Measurements from ENCODE around the gene SEPTIN2. TPM values are rescaled to one million over a fixed set of nuclear protein-coding genes. Genes with fewer than 3 reads are reported as not detected.

SEPTIN2 gene
- total and polyA plus RNA-seq, 2 experiments from 2014 or later, result 227 to 393 TPM

DNA sequence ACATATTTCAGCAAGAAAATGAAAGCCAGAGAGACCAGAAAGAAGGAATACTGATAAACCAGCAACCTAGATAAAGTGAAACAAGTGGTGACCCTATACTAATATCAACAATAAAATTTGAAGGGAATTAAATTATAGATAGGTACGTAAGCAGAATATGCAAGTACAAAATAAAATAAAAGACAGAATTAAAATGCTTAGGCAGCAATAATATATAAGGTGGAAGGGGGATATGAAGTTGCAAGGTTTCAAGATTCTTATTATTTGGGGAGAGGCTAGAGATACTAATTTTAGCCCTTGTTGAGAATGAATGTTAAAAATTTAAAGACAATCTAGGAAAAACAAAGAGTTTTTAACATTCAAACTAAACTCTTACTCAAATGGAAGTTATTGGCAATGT, 39.8 kb upstream of the SEPTIN2 start:
- Histone ChIP-seq H3K4me1 (ENCODE audit: insufficient read depth) (peaks cover 32% of the 10 kb centered on the region), H3K4me3 (no peak overlapping the region), H2AFZ (no peak overlapping the region), H3K27me3 (ENCODE audit: insufficient read depth) (no peaks in the 10 kb centered on the region), H3K4me2 (no peak overlapping the region), H3K27ac (ENCODE audit: low read depth) (no peak overlapping the region), H3K9me2 (ENCODE audit: insufficient read depth) (no peaks in the 10 kb centered on the region), H3K79me2 (replicated peaks; ENCODE audit: insufficient read depth) (peaks cover 93% of the 10 kb centered on the region), H4K20me1 (replicated peaks; ENCODE audit: insufficient read depth) (peaks cover 37% of the 10 kb centered on the region), H3F3A (replicated peaks; ENCODE audit: low read depth) (0 out of 2 replicates have a peak, but pooled peaks cover 3% of the 10 kb centered on the region), H3K36me3 (ENCODE audit: insufficient read depth) (no peaks in the 10 kb centered on the region)
- Mint-ChIP-seq H3K4me3 (no peak overlapping the region), H3K4me1 (peaks cover 36% of the 10 kb centered on the region), H3K27me3 (ENCODE audit: insufficient read depth, low read depth, poor library complexity) (peaks cover 12% of the 10 kb centered on the region), H3K27ac (no peak overlapping the region), H3K36me3 (ENCODE audit: low read depth) (peaks cover 3% of the 10 kb centered on the region; the same call in 1 of the 3 replicates), H3K9me3 (no peaks in the 10 kb centered on the region)
- TF ChIP-seq, protein P1, sequence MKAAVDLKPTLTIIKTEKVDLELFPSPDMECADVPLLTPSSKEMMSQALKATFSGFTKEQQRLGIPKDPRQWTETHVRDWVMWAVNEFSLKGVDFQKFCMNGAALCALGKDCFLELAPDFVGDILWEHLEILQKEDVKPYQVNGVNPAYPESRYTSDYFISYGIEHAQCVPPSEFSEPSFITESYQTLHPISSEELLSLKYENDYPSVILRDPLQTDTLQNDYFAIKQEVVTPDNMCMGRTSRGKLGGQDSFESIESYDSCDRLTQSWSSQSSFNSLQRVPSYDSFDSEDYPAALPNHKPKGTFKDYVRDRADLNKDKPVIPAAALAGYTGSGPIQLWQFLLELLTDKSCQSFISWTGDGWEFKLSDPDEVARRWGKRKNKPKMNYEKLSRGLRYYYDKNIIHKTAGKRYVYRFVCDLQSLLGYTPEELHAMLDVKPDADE (IDR thresholded peaks at IDR 0.05), result no peak
- TF ChIP-seq CREB1 (CRISPR knock-in tag; IDR thresholded peaks at IDR 0.05; ENCODE audit: low read depth) (no peak), ZNF114 (CRISPR knock-in tag; IDR thresholded peaks at IDR 0.05) (no peak), STAT1 (IDR thresholded peaks at IDR 0.05; ENCODE audit: unreplicated experiment) (no peak), ZNF331 (CRISPR knock-in tag; IDR thresholded peaks at IDR 0.05; ENCODE audit: low read depth) (no peak), NANOG (IDR thresholded peaks at IDR 0.05; ENCODE audit: borderline replicate concordance) (no peak), POLR2AphosphoS5 (IDR thresholded peaks at IDR 0.05; ENCODE audit: low read depth) (no peak), EZH2phosphoT487 (IDR thresholded peaks at IDR 0.05; ENCODE audit: unreplicated experiment) (no peak), JUNB (IDR thresholded peaks at IDR 0.05; ENCODE audit: unreplicated experiment) (no peak), EZH2 (IDR thresholded peaks at IDR 0.05; ENCODE audit: low read depth, unreplicated experiment) (no peak)
- TF ChIP-seq, protein P2, sequence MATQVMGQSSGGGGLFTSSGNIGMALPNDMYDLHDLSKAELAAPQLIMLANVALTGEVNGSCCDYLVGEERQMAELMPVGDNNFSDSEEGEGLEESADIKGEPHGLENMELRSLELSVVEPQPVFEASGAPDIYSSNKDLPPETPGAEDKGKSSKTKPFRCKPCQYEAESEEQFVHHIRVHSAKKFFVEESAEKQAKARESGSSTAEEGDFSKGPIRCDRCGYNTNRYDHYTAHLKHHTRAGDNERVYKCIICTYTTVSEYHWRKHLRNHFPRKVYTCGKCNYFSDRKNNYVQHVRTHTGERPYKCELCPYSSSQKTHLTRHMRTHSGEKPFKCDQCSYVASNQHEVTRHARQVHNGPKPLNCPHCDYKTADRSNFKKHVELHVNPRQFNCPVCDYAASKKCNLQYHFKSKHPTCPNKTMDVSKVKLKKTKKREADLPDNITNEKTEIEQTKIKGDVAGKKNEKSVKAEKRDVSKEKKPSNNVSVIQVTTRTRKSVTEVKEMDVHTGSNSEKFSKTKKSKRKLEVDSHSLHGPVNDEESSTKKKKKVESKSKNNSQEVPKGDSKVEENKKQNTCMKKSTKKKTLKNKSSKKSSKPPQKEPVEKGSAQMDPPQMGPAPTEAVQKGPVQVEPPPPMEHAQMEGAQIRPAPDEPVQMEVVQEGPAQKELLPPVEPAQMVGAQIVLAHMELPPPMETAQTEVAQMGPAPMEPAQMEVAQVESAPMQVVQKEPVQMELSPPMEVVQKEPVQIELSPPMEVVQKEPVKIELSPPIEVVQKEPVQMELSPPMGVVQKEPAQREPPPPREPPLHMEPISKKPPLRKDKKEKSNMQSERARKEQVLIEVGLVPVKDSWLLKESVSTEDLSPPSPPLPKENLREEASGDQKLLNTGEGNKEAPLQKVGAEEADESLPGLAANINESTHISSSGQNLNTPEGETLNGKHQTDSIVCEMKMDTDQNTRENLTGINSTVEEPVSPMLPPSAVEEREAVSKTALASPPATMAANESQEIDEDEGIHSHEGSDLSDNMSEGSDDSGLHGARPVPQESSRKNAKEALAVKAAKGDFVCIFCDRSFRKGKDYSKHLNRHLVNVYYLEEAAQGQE (IDR thresholded peaks at IDR 0.05; ENCODE audit: unreplicated experiment), result no peak
- TF ChIP-seq, protein P3, sequence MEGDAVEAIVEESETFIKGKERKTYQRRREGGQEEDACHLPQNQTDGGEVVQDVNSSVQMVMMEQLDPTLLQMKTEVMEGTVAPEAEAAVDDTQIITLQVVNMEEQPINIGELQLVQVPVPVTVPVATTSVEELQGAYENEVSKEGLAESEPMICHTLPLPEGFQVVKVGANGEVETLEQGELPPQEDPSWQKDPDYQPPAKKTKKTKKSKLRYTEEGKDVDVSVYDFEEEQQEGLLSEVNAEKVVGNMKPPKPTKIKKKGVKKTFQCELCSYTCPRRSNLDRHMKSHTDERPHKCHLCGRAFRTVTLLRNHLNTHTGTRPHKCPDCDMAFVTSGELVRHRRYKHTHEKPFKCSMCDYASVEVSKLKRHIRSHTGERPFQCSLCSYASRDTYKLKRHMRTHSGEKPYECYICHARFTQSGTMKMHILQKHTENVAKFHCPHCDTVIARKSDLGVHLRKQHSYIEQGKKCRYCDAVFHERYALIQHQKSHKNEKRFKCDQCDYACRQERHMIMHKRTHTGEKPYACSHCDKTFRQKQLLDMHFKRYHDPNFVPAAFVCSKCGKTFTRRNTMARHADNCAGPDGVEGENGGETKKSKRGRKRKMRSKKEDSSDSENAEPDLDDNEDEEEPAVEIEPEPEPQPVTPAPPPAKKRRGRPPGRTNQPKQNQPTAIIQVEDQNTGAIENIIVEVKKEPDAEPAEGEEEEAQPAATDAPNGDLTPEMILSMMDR (conservative IDR thresholded peaks at IDR 0.05; ENCODE audit: low read depth in 2 of 2), result no peak
- TF ChIP-seq, protein P4, sequence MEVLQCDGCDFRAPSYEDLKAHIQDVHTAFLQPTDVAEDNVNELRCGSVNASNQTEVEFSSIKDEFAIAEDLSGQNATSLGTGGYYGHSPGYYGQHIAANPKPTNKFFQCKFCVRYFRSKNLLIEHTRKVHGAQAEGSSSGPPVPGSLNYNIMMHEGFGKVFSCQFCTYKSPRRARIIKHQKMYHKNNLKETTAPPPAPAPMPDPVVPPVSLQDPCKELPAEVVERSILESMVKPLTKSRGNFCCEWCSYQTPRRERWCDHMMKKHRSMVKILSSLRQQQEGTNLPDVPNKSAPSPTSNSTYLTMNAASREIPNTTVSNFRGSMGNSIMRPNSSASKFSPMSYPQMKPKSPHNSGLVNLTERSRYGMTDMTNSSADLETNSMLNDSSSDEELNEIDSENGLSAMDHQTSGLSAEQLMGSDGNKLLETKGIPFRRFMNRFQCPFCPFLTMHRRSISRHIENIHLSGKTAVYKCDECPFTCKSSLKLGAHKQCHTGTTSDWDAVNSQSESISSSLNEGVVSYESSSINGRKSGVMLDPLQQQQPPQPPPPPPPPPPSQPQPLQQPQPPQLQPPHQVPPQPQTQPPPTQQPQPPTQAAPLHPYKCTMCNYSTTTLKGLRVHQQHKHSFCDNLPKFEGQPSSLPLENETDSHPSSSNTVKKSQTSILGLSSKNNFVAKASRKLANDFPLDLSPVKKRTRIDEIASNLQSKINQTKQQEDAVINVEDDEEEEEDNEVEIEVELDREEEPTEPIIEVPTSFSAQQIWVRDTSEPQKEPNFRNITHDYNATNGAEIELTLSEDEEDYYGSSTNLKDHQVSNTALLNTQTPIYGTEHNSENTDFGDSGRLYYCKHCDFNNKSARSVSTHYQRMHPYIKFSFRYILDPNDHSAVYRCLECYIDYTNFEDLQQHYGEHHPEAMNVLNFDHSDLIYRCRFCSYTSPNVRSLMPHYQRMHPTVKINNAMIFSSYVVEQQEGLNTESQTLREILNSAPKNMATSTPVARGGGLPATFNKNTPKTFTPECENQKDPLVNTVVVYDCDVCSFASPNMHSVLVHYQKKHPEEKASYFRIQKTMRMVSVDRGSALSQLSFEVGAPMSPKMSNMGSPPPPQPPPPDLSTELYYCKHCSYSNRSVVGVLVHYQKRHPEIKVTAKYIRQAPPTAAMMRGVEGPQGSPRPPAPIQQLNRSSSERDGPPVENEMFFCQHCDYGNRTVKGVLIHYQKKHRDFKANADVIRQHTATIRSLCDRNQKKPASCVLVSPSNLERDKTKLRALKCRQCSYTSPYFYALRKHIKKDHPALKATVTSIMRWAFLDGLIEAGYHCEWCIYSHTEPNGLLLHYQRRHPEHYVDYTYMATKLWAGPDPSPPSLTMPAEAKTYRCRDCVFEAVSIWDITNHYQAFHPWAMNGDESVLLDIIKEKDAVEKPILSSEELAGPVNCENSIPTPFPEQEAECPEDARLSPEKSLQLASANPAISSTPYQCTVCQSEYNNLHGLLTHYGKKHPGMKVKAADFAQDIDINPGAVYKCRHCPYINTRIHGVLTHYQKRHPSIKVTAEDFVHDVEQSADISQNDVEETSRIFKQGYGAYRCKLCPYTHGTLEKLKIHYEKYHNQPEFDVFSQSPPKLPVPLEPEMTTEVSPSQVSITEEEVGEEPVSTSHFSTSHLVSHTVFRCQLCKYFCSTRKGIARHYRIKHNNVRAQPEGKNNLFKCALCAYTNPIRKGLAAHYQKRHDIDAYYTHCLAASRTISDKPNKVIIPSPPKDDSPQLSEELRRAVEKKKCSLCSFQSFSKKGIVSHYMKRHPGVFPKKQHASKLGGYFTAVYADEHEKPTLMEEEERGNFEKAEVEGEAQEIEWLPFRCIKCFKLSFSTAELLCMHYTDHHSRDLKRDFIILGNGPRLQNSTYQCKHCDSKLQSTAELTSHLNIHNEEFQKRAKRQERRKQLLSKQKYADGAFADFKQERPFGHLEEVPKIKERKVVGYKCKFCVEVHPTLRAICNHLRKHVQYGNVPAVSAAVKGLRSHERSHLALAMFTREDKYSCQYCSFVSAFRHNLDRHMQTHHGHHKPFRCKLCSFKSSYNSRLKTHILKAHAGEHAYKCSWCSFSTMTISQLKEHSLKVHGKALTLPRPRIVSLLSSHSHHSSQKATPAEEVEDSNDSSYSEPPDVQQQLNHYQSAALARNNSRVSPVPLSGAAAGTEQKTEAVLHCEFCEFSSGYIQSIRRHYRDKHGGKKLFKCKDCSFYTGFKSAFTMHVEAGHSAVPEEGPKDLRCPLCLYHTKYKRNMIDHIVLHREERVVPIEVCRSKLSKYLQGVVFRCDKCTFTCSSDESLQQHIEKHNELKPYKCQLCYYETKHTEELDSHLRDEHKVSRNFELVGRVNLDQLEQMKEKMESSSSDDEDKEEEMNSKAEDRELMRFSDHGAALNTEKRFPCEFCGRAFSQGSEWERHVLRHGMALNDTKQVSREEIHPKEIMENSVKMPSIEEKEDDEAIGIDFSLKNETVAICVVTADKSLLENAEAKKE (CRISPR knock-in tag; IDR thresholded peaks at IDR 0.05), result no peak
- DNase-seq (ENCODE audit: low spot score) (no peak), ATAC-seq (no peak)

All from GM23338 (cell line).